ENCODE data around the gene PCDHGA1.

DNA sequence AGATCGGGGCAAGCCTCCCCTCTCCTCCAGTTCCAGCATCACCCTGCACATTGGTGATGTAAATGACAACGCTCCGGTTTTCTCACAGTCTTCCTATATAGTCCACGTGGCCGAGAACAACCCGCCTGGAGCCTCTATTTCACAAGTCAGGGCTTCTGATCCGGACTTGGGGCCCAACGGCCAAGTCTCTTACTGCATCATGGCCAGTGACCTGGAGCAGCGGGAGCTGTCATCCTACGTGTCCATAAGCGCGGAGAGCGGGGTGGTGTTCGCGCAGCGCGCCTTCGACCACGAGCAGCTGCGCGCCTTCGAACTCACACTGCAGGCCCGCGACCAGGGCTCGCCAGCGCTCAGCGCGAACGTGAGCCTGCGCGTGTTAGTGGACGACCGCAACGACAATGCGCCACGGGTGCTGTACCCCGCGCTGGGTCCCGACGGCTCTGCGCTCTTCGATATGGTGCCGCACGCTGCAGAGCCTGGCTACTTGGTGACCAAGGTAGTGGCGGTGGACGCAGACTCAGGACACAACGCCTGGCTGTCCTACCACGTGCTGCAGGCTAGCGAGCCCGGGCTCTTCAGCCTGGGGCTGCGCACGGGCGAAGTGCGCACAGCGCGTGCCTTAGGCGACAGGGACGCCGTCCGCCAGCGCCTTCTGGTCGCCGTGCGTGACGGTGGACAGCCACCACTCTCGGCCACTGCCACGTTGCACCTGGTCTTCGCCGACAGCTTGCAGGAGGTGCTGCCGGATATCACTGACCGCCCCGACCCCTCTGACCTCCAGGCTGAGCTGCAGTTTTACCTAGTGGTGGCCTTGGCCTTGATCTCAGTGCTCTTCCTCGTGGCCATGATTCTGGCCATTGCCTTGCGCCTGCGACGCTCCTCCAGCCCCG, 59.1 kb downstream of the PCDHGA1 start:
- TF ChIP-seq, protein P1, sequence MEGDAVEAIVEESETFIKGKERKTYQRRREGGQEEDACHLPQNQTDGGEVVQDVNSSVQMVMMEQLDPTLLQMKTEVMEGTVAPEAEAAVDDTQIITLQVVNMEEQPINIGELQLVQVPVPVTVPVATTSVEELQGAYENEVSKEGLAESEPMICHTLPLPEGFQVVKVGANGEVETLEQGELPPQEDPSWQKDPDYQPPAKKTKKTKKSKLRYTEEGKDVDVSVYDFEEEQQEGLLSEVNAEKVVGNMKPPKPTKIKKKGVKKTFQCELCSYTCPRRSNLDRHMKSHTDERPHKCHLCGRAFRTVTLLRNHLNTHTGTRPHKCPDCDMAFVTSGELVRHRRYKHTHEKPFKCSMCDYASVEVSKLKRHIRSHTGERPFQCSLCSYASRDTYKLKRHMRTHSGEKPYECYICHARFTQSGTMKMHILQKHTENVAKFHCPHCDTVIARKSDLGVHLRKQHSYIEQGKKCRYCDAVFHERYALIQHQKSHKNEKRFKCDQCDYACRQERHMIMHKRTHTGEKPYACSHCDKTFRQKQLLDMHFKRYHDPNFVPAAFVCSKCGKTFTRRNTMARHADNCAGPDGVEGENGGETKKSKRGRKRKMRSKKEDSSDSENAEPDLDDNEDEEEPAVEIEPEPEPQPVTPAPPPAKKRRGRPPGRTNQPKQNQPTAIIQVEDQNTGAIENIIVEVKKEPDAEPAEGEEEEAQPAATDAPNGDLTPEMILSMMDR (IDR thresholded peaks at IDR 0.05) = no peak
- no peak for TF ChIP-seq POLR2A (IDR thresholded peaks at IDR 0.05)

Measured in right lobe of liver (tissue), 4 donors.